22Rv1 (cell line): Measurements from ENCODE around the gene SELENOM.
A peak's percentile ranks its signal among the peaks of the same experiment; 100 is the strongest.
"Not testable (repeated sequence)": the region's sequence is repeated elsewhere in the genome, so short reads cannot be mapped to it uniquely, and the experiment has no call there.

Experiments used
- H3K27ac ChIP-seq: fragments of 450-650 bp; 2 replicates; pipeline ENCODE4 v1.5.1; 2017
- ZFX ChIP-seq: fragments of 450-650 bp; IDR thresholded peaks from 2 replicates; pipeline ENCODE4 v1.6.1; 2017; ENCODE audit warnings: antibody characterized with exemption, borderline replicate concordance
- TF ChIP-seq, protein P1 (sequence below): fragments of 450-650 bp; IDR thresholded peaks from 2 replicates; pipeline ENCODE4 v1.5.1; 2017; ENCODE audit warnings: mild to moderate bottlenecking

Gene SELENOM

DNA sequence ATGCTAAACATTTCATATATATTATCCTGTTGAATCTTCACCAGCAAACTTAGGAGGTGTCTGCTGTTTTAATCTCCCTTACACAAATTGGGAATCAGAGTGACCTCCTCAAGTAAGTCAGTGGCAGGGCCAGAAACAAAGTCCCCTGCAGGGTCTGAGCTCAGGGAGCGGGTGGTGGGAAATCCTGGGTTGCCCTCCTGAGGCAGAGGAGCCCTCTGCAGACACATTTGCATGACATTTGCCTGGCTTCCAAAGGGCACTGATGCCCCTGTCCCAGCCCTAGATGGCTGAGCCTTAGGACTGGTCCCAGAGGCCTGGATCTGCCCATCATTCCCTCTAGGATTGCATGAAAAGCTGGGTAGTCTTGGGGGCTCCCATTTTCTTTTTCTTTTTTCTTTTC lies 13.3 kb upstream of the SELENOM start:
- no peak overlapping the region for H3K27ac ChIP-seq
- no peak for TF ChIP-seq ZFX
- TF ChIP-seq, protein P1, sequence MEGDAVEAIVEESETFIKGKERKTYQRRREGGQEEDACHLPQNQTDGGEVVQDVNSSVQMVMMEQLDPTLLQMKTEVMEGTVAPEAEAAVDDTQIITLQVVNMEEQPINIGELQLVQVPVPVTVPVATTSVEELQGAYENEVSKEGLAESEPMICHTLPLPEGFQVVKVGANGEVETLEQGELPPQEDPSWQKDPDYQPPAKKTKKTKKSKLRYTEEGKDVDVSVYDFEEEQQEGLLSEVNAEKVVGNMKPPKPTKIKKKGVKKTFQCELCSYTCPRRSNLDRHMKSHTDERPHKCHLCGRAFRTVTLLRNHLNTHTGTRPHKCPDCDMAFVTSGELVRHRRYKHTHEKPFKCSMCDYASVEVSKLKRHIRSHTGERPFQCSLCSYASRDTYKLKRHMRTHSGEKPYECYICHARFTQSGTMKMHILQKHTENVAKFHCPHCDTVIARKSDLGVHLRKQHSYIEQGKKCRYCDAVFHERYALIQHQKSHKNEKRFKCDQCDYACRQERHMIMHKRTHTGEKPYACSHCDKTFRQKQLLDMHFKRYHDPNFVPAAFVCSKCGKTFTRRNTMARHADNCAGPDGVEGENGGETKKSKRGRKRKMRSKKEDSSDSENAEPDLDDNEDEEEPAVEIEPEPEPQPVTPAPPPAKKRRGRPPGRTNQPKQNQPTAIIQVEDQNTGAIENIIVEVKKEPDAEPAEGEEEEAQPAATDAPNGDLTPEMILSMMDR = no peak

DNA sequence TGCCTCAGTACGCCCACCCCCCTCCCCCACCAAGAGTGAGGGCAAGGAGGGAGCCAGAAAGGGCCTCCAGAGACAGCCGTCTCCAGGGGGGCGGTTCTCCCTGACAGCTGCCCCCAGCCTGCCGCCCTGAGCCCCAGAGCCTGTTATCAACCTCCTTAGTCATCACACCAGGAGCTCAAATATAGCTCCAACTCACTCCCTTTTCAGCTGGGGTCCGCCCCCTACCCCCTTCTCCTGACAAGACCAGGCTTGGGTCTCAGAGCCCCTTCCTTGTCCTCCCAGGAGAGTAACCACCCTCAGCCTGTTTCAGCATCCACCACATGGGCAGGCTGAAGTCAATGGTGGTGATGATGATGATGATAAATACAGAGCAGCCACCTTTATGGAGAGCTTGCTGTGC lies 12.9 kb upstream of the SELENOM start:
- TF ChIP-seq, protein P1 = no peak
- TF ChIP-seq ZFX = no peak
- H3K27ac ChIP-seq = no peak overlapping the region

DNA sequence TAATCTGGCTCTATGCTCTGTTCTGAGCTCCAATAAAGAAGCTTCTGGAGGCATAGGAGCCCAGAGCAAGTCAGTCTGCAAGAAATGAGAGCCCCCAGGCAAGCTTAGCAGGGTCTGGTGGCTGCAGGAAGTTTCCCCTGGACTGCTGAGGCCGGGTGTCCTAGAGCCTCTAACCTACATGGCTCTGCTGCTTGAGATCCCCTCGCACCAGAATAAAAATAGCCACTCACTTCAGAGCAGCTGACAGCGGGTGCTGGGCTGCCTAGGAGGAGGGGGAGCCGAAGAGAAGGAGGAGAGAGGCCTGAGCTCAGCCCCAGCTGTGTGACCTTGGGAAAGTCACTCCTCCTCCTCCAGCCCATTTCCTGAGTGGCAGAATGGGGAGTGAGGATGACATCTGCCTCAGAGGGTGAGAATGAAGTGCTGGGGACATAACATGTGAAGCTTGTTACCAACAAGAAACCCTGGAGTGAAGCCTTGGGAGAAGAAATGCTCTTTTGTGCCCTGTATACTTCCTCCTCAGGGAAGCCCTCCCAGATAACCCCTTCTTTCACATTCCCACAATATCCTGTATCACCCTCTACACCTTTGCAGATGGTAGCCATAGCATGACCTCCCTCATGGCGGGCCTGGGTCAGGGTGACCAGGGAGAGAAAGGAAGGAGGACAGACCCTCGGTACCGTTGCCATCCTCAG lies 11.8 kb upstream of the SELENOM start:
- no peak for TF ChIP-seq ZFX
- TF ChIP-seq, protein P1 = no peak
- no peak overlapping the region for H3K27ac ChIP-seq

DNA sequence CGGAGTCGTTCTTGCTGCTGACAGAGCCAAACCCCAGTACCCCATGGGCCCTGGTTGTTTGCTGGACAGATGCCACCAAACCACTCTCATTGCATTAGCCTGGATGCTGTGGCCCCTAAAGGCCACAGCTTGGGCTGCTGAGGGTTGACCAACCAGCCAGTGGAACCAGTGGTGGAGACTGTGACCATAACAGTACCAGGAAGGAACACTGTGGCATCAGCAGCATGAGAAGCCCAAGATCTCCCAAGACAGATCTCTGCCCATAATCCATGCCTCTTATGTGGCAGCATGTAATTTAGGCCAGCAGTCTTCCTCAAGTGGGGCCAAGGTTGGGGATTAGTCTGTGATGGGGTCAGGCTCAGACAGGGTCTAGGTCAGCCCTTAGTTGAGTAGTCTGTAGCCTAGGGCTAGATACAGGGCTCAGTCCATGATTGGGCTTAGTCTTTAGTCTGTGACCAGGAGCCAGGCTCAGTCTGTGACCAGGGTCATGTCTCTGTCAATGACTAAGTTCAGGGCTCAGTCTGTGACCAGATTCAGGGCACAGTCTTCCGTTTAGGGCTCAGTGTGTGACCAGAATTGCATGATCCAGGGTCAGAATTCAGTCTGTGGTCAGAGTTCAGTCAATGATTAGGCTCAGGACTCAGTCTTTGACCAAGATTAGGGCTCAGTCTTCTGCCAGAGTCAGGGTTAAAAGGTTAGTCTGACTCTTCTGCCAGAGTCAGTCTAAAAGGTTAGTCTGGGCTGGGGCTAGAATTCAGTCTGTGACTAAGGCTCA lies 10.9 kb upstream of the SELENOM start:
- TF ChIP-seq, protein P1 = no peak
- no peak for TF ChIP-seq ZFX
- no peak overlapping the region for H3K27ac ChIP-seq

DNA sequence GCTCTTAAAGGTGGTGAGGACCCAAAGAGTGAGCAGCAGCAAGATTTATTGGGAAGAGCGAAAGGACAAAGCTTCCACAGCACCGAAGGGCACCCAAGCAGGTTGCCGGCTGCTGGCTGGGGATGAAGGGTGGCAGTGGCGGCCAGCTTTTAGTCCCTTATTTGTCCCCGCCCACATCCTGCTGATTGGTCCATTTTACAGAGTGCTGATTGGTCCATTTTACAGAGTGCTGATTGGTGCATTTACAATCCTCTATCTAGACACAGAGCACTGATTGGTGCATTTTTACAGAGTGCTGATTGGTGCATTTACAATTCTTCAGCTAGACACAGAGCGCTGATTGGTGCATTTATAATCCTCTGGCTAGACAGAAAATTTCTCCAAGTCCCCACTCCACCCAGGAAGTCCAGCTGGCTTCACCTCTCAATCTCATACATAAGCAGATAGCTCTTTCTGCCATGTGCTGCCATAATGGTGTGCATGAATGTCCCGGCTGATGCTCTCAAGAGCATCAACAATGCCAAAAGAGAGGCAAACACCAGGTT lies 5.3 kb upstream of the SELENOM start:
- not testable (repeated sequence) for H3K27ac ChIP-seq

DNA sequence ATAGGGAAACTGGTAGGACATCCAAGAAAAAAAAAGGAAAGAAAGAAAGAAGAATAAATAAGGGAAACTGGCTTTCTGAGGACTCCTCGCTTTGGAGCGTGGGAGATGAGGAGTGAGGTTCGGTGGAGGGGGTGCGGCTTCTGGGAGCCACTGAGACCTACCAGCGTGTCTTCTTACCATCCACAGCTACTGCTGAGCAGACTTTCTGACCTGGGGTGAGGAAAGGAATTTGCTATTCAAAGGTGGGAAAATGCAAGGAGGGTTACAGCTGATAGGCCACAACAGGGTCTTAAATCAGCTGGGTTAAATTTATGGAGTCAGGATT lies 488 bp upstream of the SELENOM start:
- peak overlapping the region; percentile 77 for H3K27ac ChIP-seq
- TF ChIP-seq, protein P1 = peak; percentile 75
- no peak for TF ChIP-seq ZFX

DNA sequence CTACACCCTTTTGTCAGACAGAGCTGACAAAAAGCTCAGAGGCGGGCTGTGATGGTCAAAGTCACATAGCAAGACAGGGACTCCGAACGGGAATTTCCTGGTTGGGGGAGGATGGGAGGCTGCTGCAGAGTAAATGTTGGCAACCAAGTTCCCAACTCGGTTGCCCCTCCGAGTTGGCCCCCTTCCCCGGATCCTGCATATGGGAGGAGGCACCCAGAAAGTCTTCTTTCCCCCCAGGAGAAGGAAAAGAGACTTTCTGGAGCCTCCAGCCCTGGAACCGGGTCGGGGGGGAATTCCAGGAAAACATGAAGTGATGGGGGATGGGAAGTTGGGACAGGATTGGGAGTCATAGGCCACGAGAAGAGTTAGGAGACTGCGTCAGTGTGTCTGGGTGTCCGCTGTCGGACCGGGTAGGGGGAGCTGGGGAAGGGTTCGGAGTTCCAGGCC lies 614 bp downstream of the SELENOM start:
- peak overlapping the region; percentile 77 for H3K27ac ChIP-seq
- TF ChIP-seq ZFX = no peak
- TF ChIP-seq, protein P1 = no peak
